Osteoblast (primary cell): ENCODE data around the gene ABCA12. TPM values are rescaled to one million over a fixed set of nuclear protein-coding genes. Genes with fewer than 3 reads are reported as not detected.

Experiments used
- DNase-seq: peaks from one replicate; pipeline ENCODE4 v3.0.0; 2011; ENCODE audit warnings: low spot score, mixed read lengths; ENCODE audit not compliant: insufficient read length; ENCODE audit errors: missing footprints
- H2AFZ ChIP-seq: 2 replicates; pipeline ENCODE4 v1.6.0; 2011; ENCODE audit warnings: mild to moderate bottlenecking, low read length
- H3K27ac ChIP-seq: 2 replicates; pipeline ENCODE4 v1.5.1; 2011; ENCODE audit warnings: mild to moderate bottlenecking, low read depth, low read length, moderate library complexity
- H3K27me3 ChIP-seq: 2 replicates; pipeline ENCODE4 v1.6.0; 2012; ENCODE audit warnings: mild to moderate bottlenecking, control low read depth, inconsistent platforms, low read length, moderate library complexity; ENCODE audit not compliant: insufficient read depth
- H3K36me3 ChIP-seq: 2 replicates; pipeline ENCODE4 v1.5.1; 2011; ENCODE audit warnings: mild to moderate bottlenecking, low read length, control low read depth, moderate library complexity; ENCODE audit not compliant: insufficient read depth
- H3K4me1 ChIP-seq: 2 replicates; pipeline ENCODE4 v1.5.1; 2011; ENCODE audit warnings: mild to moderate bottlenecking, low read length, control low read depth, moderate library complexity; ENCODE audit not compliant: insufficient read depth
- H3K4me2 ChIP-seq: 2 replicates; pipeline ENCODE4 v1.6.0; 2011; ENCODE audit warnings: mild to moderate bottlenecking, low read length; ENCODE audit not compliant: insufficient read depth
- H3K4me3 ChIP-seq: fragments of 200-600 bp; sonication (generic); 3 replicates; pipeline ENCODE4 v1.5.1; 2012; ENCODE audit warnings: mild to moderate bottlenecking, low read length, inconsistent platforms; ENCODE audit not compliant: insufficient read depth
- H3K79me2 ChIP-seq: 2 replicates; pipeline ENCODE4 v1.6.0; 2012; ENCODE audit warnings: mild to moderate bottlenecking, low read length, control low read depth, inconsistent platforms; ENCODE audit not compliant: insufficient read depth
- H3K9me3 ChIP-seq: 2 replicates; pipeline ENCODE4 v1.5.1; 2011; ENCODE audit warnings: low read depth, low read length, control low read depth
- H4K20me1 ChIP-seq: 2 replicates; pipeline ENCODE4 v1.6.0; 2012; ENCODE audit warnings: mild to moderate bottlenecking, low read length, control low read depth; ENCODE audit not compliant: insufficient read depth
- total RNA-seq: library from RNA; depleted of rRNA; stranded (reverse); fragments of >200 nt; gene quantifications from 2 replicates; pipeline ENCODE4 v1.2.3, GENCODE V29; 2012
- TF ChIP-seq, protein P1 (sequence below): IDR thresholded peaks from 2 replicates; pipeline ENCODE4 v1.5.1; 2011; ENCODE audit warnings: mild to moderate bottlenecking, low read depth, low read length, moderate library complexity; ENCODE audit errors: extremely low read depth

Gene ABCA12
- total RNA-seq, 1 donor, result under 0.01 TPM

DNA sequence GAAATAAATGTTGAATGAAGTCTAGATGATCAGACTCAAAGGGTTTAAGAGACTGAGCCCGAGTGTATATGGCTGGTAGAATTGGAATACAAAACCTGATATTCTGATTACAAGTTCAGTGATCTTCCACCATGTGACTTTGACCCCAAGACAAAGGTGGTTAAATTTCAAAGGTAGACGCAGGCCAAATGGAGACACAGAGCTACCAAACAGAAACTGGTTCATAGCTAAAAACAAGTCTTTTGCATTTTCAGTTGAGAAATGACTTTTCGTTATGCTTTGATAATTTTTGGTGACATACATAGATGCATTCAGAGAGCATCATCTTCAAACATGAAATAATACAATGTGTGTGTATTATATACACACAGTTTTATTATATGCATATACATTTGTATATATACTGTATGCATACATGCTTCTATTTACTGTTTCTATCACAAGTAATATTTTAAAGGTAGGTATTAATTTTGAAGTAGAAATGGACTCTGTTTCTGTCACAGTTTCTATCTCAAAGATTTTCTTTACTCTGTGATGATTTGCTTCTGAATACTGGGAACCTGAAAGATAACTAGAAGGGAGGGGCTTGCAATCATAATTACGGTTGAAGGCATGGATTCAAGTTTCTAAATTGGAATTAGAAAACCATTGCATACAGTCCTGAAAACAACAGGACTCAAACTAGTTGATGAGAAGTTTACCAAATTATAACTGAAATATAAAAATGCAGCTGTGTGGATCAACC lies 142.3 kb downstream of the ABCA12 start:
- H3K27me3 ChIP-seq, result no peaks in the 10 kb centered on the region

GRCh38 chr2:214995409-214995808 lies 143.0 kb downstream of the ABCA12 start:
- no peaks in the 10 kb centered on the region for H3K27me3 ChIP-seq
- no peaks in the 10 kb centered on the region for H4K20me1 ChIP-seq
- no peaks in the 10 kb centered on the region for H3K79me2 ChIP-seq

More for the DNA sequence above, 142.3 kb downstream of the ABCA12 start:
- Histone ChIP-seq H3K4me1 (no peaks in the 10 kb centered on the region), H3K27ac (no peak overlapping the region), H3K79me2 (no peaks in the 10 kb centered on the region), H3K36me3 (no peaks in the 10 kb centered on the region), H2AFZ (no peak overlapping the region), H4K20me1 (no peaks in the 10 kb centered on the region), H3K4me2 (no peak overlapping the region), H3K4me3 (no peak overlapping the region), H3K9me3 (no peaks in the 10 kb centered on the region)
- no peak for DNase-seq
- TF ChIP-seq, protein P1, sequence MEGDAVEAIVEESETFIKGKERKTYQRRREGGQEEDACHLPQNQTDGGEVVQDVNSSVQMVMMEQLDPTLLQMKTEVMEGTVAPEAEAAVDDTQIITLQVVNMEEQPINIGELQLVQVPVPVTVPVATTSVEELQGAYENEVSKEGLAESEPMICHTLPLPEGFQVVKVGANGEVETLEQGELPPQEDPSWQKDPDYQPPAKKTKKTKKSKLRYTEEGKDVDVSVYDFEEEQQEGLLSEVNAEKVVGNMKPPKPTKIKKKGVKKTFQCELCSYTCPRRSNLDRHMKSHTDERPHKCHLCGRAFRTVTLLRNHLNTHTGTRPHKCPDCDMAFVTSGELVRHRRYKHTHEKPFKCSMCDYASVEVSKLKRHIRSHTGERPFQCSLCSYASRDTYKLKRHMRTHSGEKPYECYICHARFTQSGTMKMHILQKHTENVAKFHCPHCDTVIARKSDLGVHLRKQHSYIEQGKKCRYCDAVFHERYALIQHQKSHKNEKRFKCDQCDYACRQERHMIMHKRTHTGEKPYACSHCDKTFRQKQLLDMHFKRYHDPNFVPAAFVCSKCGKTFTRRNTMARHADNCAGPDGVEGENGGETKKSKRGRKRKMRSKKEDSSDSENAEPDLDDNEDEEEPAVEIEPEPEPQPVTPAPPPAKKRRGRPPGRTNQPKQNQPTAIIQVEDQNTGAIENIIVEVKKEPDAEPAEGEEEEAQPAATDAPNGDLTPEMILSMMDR, result no peak

DNA sequence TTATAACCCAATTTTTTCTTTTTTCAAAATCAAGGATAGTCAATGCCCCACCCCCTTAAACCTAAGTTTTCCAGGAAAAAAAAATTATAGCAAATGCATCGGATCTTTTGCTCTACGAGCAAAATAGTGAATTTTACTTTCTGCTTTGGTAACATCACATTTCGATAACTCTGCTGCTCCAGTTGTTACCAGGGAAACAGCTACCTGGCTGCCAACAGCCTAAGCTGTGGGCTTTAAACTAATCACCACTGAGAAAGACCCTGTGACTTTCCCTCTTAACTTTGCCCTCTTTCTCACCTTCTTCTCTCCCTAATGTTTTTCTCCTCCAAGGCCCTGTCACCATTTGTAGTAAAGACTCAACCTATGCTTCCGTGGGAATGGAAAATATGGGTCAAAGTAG lies 145.5 kb downstream of the ABCA12 start:
- Histone ChIP-seq H3K9me3 (no peaks in the 10 kb centered on the region), H2AFZ (no peak overlapping the region), H3K79me2 (no peaks in the 10 kb centered on the region), H3K27me3 (no peaks in the 10 kb centered on the region), H3K4me3 (no peak overlapping the region), H3K4me2 (no peak overlapping the region), H3K27ac (no peak overlapping the region), H4K20me1 (no peaks in the 10 kb centered on the region), H3K36me3 (no peaks in the 10 kb centered on the region), H3K4me1 (no peaks in the 10 kb centered on the region)
- DNase-seq, result no peak
- TF ChIP-seq, protein P1, result no peak

More at GRCh38 chr2:214995409-214995808, 143.0 kb downstream of the ABCA12 start:
- H3K36me3 ChIP-seq, result no peaks in the 10 kb centered on the region
- H3K4me3 ChIP-seq, result no peak overlapping the region
- no peak overlapping the region for H3K27ac ChIP-seq
- TF ChIP-seq, protein P1, result no peak
- H3K9me3 ChIP-seq, result no peaks in the 10 kb centered on the region
- H3K4me1 ChIP-seq, result no peaks in the 10 kb centered on the region
- no peak for DNase-seq
- no peak overlapping the region for H2AFZ ChIP-seq
- H3K4me2 ChIP-seq, result no peak overlapping the region

GRCh38 chr2:214989187-214989586 lies 149.2 kb downstream of the ABCA12 start:
- Histone ChIP-seq H3K27ac (no peak overlapping the region), H3K79me2 (no peaks in the 10 kb centered on the region), H4K20me1 (no peaks in the 10 kb centered on the region), H3K27me3 (no peaks in the 10 kb centered on the region), H3K4me1 (no peaks in the 10 kb centered on the region), H3K36me3 (no peaks in the 10 kb centered on the region), H3K4me3 (no peak overlapping the region), H3K4me2 (no peak overlapping the region), H3K9me3 (no peaks in the 10 kb centered on the region), H2AFZ (no peak overlapping the region)
- DNase-seq, result no peak
- TF ChIP-seq, protein P1, result no peak
